HEK293T (cell line): ENCODE results near the gene ASCC1.

Experiments
- BHLHE40 ChIP-seq: fragments of 450-650 bp; IDR thresholded peaks from 2 replicates; pipeline ENCODE4 v1.6.1; 2016; ENCODE audit warnings: mild to moderate bottlenecking, moderate library complexity, borderline replicate concordance
- ELF4 ChIP-seq: fragments of 450-650 bp; IDR thresholded peaks from 2 replicates; pipeline ENCODE4 v1.6.1; 2017; ENCODE audit warnings: antibody characterized with exemption

GRCh38 chr10:72061930-72062329, 154.1 kb downstream of the ASCC1 start:
- TF ChIP-seq BHLHE40 (no peak), ELF4 (no peak)
